ENCODE results near the gene CYLD. TPM values are rescaled to one million over a fixed set of nuclear protein-coding genes. Genes with fewer than 3 reads are reported as not detected.

Gene CYLD
- total and polyA plus RNA-seq, 10 of the 15 experiments (the other 5 are each of a cell fraction or from before 2014, with no cell fraction given), result 19.2 to 106 (median 46.1) TPM

DNA sequence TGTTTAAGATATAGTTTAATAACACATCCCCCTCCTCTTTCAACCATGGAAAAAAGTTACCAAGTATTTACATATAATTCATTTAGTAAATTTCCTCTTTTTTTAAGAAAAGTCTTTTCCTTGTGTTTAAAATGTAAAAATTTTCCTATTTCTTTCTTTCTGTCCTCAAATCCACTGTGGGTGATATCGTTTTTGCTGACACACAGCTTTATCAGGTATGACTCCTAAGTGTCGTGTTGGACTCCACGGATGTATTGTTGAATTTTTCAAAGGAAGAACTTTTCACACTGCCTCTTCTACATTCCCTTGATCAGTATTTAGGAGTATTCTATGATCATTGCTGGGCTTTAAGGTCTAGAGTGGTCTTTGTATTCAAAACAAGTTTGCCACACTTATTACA, 33.1 kb downstream of the CYLD start (continued):
- no peak for TF ChIP-seq ZSCAN29 (IDR thresholded peaks at IDR 0.05)

DNA sequence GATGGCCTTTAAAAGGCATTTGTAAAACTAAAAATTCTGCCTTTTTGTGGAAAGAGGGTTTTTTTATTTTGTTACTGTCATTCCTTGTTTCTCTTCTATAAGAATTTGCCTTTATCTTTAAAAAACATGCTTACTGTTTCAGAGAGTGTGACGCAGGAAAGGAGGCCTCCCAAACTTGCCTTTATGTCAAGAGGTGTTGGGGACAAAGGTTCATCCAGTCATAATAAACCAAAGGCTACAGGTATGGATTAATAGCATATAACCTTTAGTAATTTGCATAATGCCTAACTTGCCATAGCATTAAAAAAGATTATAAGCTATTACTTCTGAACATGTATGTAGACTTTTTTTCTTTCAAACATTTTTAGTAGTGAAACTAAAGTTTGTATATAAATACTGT, 34.2 kb downstream of the CYLD start:
- SMC1A ChIA-PET (ENCODE audit: uncharacterized antibody, unreplicated experiment), result interaction anchor here (0.6 to 1.7 kb wide), 5 partner anchors 11 to 585 kb away, joined by 3 to 7 read pairs (median 3); no protein-coding TSS in a partner anchor
- peak; percentile 70 for FAIRE-seq
- in situ Hi-C loops (cut with MboI) (no loop called here), intact Hi-C loops (cut with micrococcal nuclease; ENCODE audit: unreplicated experiment) (no loop called here)
- peaks cover 24% of the 10 kb centered on the region for H3K79me2 ChIP-seq (ENCODE audit: control insufficient read depth, insufficient read depth, low read length)
- POLR2A ChIA-PET, result no interaction called here
- H3K27me3 ChIP-seq (replicated peaks in 1 of 2; ENCODE audit: control insufficient read depth in 2 of 2, insufficient read depth in 2 of 2, low read length in 1 of 2), result no peaks in the 10 kb centered on the region
- H3K4me3 ChIP-seq, result no peak overlapping the region
- H4K20me1 ChIP-seq (ENCODE audit: control insufficient read depth, insufficient read depth), result no peaks in the 10 kb centered on the region
- RAD21 ChIA-PET (ENCODE audit: unreplicated experiment), result interaction anchor here (1.3 kb wide), 1 partner anchor 31 kb away, joined by 5 read pairs; no protein-coding TSS in a partner anchor
- no peak overlapping the region; the same call in 1 of the 2 replicates for H3K27ac ChIP-seq (ENCODE audit: control insufficient read depth, insufficient read depth)
- H3K36me3 ChIP-seq (ENCODE audit: control insufficient read depth in 2 of 2, insufficient read depth in 2 of 2, low read length in 1 of 2), result peaks cover 6 to 33% of the 10 kb centered on the region in 2 experiments
- no peak overlapping the region for H3K9ac ChIP-seq (ENCODE audit: control insufficient read depth, insufficient read depth, low read length)
- no peaks in the 10 kb centered on the region for H3K4me1 ChIP-seq (ENCODE audit: control insufficient read depth, insufficient read depth, low read length)
- no peak overlapping the region for H3K4me2 ChIP-seq (ENCODE audit: control insufficient read depth, insufficient read depth)
- H2AFZ ChIP-seq (ENCODE audit: control insufficient read depth, low read depth, low read length), result no peak overlapping the region
- H3K9me3 ChIP-seq (replicated peaks; ENCODE audit: control insufficient read depth, insufficient read depth, low read length), result no peaks in the 10 kb centered on the region; the same call in 2 of the 3 replicates
- CTCF ChIA-PET, result interaction anchor here (1.1 to 4.0 kb wide), 11 partner anchors 9 to 751 kb away, joined by 3 to 30 read pairs (median 5); partner anchors contain the start of genes CNEP1R1 and CYLD
- WGBS (ENCODE audit: insufficient coverage, insufficient replicate concordance, low lambda C conversion rate, missing lambda C conversion rate), result 100% methylated on average over 1 of the region's 1 CpG
- ATAC-seq, result no peak
- no TSS peak for BruUV-seq (replicated peaks)
- DNase-seq (ENCODE audit: low read depth, low spot score), result no peak
- TF ChIP-seq TCF3 (IDR thresholded peaks at IDR 0.05; ENCODE audit: borderline replicate concordance, insufficient read depth, low read depth, low read length), result no peak
- TF ChIP-seq, protein P1, sequence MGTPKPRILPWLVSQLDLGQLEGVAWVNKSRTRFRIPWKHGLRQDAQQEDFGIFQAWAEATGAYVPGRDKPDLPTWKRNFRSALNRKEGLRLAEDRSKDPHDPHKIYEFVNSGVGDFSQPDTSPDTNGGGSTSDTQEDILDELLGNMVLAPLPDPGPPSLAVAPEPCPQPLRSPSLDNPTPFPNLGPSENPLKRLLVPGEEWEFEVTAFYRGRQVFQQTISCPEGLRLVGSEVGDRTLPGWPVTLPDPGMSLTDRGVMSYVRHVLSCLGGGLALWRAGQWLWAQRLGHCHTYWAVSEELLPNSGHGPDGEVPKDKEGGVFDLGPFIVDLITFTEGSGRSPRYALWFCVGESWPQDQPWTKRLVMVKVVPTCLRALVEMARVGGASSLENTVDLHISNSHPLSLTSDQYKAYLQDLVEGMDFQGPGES (IDR thresholded peaks at IDR 0.05), result no peak
- TF ChIP-seq SIN3A (IDR thresholded peaks at IDR 0.05; ENCODE audit: low read depth, low read length), result no peak
- TF ChIP-seq WRNIP1 (IDR thresholded peaks at IDR 0.05; ENCODE audit: borderline replicate concordance, low read depth, low read length), result no peak
- no peak for TF ChIP-seq NR2C2 (IDR thresholded peaks at IDR 0.05; ENCODE audit: borderline replicate concordance, control insufficient read depth, insufficient read length, low read depth)
- TF ChIP-seq CHD4 (IDR thresholded peaks at IDR 0.05), result no peak
- no peak for TF ChIP-seq FOXM1 (IDR thresholded peaks at IDR 0.05; ENCODE audit: low read depth, low read length)
- no peak for TF ChIP-seq NRF1 (conservative IDR thresholded peaks at IDR 0.05; ENCODE audit: low read depth, low read length)
- TF ChIP-seq GATAD2B (conservative IDR thresholded peaks at IDR 0.05; ENCODE audit: low read depth), result no peak
- TF ChIP-seq SUPT20H (IDR thresholded peaks at IDR 0.05; ENCODE audit: borderline replicate concordance, control insufficient read depth, low read depth, low read length), result no peak
- TF ChIP-seq KDM1A (IDR thresholded peaks at IDR 0.05; ENCODE audit: borderline replicate concordance), result no peak
- TF ChIP-seq, protein P2, sequence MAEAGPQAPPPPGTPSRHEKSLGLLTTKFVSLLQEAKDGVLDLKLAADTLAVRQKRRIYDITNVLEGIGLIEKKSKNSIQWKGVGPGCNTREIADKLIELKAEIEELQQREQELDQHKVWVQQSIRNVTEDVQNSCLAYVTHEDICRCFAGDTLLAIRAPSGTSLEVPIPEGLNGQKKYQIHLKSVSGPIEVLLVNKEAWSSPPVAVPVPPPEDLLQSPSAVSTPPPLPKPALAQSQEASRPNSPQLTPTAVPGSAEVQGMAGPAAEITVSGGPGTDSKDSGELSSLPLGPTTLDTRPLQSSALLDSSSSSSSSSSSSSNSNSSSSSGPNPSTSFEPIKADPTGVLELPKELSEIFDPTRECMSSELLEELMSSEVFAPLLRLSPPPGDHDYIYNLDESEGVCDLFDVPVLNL (IDR thresholded peaks at IDR 0.05; ENCODE audit: low read depth, low read length), result no peak
- no peak for TF ChIP-seq RELA (IDR thresholded peaks at IDR 0.05; ENCODE audit: borderline replicate concordance, partially characterized antibody)
- TF ChIP-seq PAX5 (IDR thresholded peaks at IDR 0.05; ENCODE audit: borderline replicate concordance, low read depth, low read length), result no peak
- TF ChIP-seq JUND (IDR thresholded peaks at IDR 0.05; ENCODE audit: low read depth, low read length), result no peak
- TF ChIP-seq SMAD1 (IDR thresholded peaks at IDR 0.05; ENCODE audit: low read depth, partially characterized antibody), result no peak
- TF ChIP-seq MEF2A (IDR thresholded peaks at IDR 0.05; ENCODE audit: insufficient read depth, low read depth, low read length), result no peak
- TF ChIP-seq, protein P3, sequence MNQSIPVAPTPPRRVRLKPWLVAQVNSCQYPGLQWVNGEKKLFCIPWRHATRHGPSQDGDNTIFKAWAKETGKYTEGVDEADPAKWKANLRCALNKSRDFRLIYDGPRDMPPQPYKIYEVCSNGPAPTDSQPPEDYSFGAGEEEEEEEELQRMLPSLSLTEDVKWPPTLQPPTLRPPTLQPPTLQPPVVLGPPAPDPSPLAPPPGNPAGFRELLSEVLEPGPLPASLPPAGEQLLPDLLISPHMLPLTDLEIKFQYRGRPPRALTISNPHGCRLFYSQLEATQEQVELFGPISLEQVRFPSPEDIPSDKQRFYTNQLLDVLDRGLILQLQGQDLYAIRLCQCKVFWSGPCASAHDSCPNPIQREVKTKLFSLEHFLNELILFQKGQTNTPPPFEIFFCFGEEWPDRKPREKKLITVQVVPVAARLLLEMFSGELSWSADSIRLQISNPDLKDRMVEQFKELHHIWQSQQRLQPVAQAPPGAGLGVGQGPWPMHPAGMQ (IDR thresholded peaks at IDR 0.05; ENCODE audit: borderline replicate concordance), result no peak
